CD4-positive, alpha-beta T cell treated with Interferon alpha-2 for 1 hour (primary cell): Measurements from ENCODE around the gene CMIP.
"Not testable (repeated sequence)": the region's sequence is repeated elsewhere in the genome, so short reads cannot be mapped to it uniquely, and the experiment has no call there.

Source experiments
- DNase-seq, 2 donors: peaks; one replicate each; pipeline ENCODE4 v3.0.0-alpha.2; 2020 to 2022

The CMIP gene

GRCh38 chr16:81520560-81521135 lies 76.0 kb downstream of the CMIP start:
- no peak for DNase-seq

GRCh38 chr16:81521141-81521626 lies 76.6 kb downstream of the CMIP start:
- peak; percentile 89 to 90 for DNase-seq

- peak; percentile 65 to 70 for DNase-seq
These were observed 77.6 kb downstream of the CMIP start for GRCh38 chr16:81522108-81522701.

GRCh38 chr16:81522851-81523250 lies 78.2 kb downstream of the CMIP start:
- peak in 1 of 2 donors; percentile 20 for DNase-seq

- peak in 1 of 2 donors; percentile 7 for DNase-seq
These were observed 78.9 kb downstream of the CMIP start for GRCh38 chr16:81523387-81524115.

GRCh38 chr16:81524382-81524781 lies 79.8 kb downstream of the CMIP start:
- peak; percentile 79 to 81 for DNase-seq

- not testable (repeated sequence) for DNase-seq
These were observed 80.3 kb downstream of the CMIP start for GRCh38 chr16:81524885-81525284.

GRCh38 chr16:81526199-81526598 lies 81.6 kb downstream of the CMIP start:
- no peak for DNase-seq

GRCh38 chr16:81526935-81527334 lies 82.3 kb downstream of the CMIP start:
- peak in 1 of 2 donors; percentile 44 for DNase-seq

- no peak for DNase-seq
These were observed 83.0 kb downstream of the CMIP start for GRCh38 chr16:81527477-81528178.

- DNase-seq = no peak
These were observed 83.6 kb downstream of the CMIP start for GRCh38 chr16:81528256-81528655.

- DNase-seq = no peak
These were observed 85.7 kb downstream of the CMIP start for GRCh38 chr16:81530296-81530721.

- DNase-seq = no peak
These were observed 86.2 kb downstream of the CMIP start for GRCh38 chr16:81530814-81531213.

- DNase-seq = no peak
These were observed 86.8 kb downstream of the CMIP start for GRCh38 chr16:81531419-81531821.

- DNase-seq = no peak
These were observed 88.0 kb downstream of the CMIP start for GRCh38 chr16:81532491-81533174.

GRCh38 chr16:81533175-81533507 lies 88.5 kb downstream of the CMIP start:
- DNase-seq = no peak

GRCh38 chr16:81535679-81536360 lies 91.2 kb downstream of the CMIP start:
- DNase-seq = no peak

- no peak for DNase-seq
These were observed 92.0 kb downstream of the CMIP start for GRCh38 chr16:81536648-81537047.

GRCh38 chr16:81537721-81538561 lies 93.3 kb downstream of the CMIP start:
- no peak for DNase-seq

- DNase-seq = no peak
These were observed 94.6 kb downstream of the CMIP start for GRCh38 chr16:81539009-81539758.
